OCI-LY3 (cell line): ENCODE results near the gene NLRP13.

ENCODE experiments used
- H2AFZ ChIP-seq: fragments of 200-600, 300-600 bp; shearing (Covaris generic); 2 replicates; pipeline ENCODE4 v1.6.0; 2014; ENCODE audit warnings: antibody characterized with exemption, low read depth, low read length
- H3K27ac ChIP-seq: fragments of 200-600, 300-600 bp; sonication (generic); 2 replicates; pipeline ENCODE4 v1.5.1; 2014; ENCODE audit warnings: mild to moderate bottlenecking, low read length, moderate library complexity, mixed read lengths
- H3K27me3 ChIP-seq: fragments of 200-600, 300-600 bp; sonication (generic); 2 replicates; pipeline ENCODE4 v1.6.1; 2014; ENCODE audit warnings: low read depth, low read length, mixed read lengths
- H3K36me3 ChIP-seq: fragments of 200-600, 300-600 bp; sonication (generic); replicated peaks from 2 replicates; pipeline ENCODE3; 2014; ENCODE audit warnings: low read depth, low read length, mixed read lengths
- H3K4me1 ChIP-seq: fragments of 300-600, 200-600 bp; sonication (generic); 2 replicates; pipeline ENCODE4 v1.6.1; 2014; ENCODE audit warnings: low read length, mixed read lengths
- H3K4me2 ChIP-seq: fragments of 200-600, 300-600 bp; sonication (generic); 2 replicates; pipeline ENCODE4 v1.6.1; 2014; ENCODE audit warnings: low read length, mixed read lengths
- H3K4me3 ChIP-seq: fragments of 300-600, 200-600 bp; sonication (generic); 2 replicates; pipeline ENCODE4 v1.5.1; 2014; ENCODE audit warnings: antibody characterized with exemption, mild to moderate bottlenecking, low read length, moderate library complexity
- H3K79me2 ChIP-seq: fragments of 300-600, 200-600 bp; shearing (Covaris generic); 2 replicates; pipeline ENCODE4 v1.6.1; 2014; ENCODE audit warnings: mild to moderate bottlenecking, low read length, mixed read lengths
- H3K9ac ChIP-seq: fragments of 300-600, 200-600 bp; shearing (Covaris generic); 2 replicates; pipeline ENCODE4 v1.6.0; 2014; ENCODE audit warnings: mild to moderate bottlenecking, low read length, moderate library complexity
- H3K9me3 ChIP-seq: fragments of 200-600, 300-600 bp; shearing (Covaris generic); 2 replicates; pipeline ENCODE4 v1.6.1; 2014; ENCODE audit warnings: low read length, mixed read lengths; ENCODE audit not compliant: insufficient read depth
- H4K20me1 ChIP-seq: fragments of 200-600, 300-600 bp; sonication (generic); 2 replicates; pipeline ENCODE4 v1.6.1; 2016; ENCODE audit warnings: low read length, mixed read lengths; ENCODE audit not compliant: insufficient read depth
- EZH2phosphoT487 ChIP-seq: fragments of 200-600 bp; shearing (Covaris generic); IDR thresholded peaks from 2 replicates; pipeline ENCODE4 v1.6.1; 2018; ENCODE audit warnings: antibody characterized with exemption, mixed run types, low read depth
- TF ChIP-seq, protein P1 (sequence below): fragments of 200-600, 300-600 bp; sonication (generic); IDR thresholded peaks from 2 replicates; pipeline ENCODE4 v1.5.1; 2014; ENCODE audit warnings: antibody characterized with exemption, low read length, low read depth

Gene NLRP13

DNA sequence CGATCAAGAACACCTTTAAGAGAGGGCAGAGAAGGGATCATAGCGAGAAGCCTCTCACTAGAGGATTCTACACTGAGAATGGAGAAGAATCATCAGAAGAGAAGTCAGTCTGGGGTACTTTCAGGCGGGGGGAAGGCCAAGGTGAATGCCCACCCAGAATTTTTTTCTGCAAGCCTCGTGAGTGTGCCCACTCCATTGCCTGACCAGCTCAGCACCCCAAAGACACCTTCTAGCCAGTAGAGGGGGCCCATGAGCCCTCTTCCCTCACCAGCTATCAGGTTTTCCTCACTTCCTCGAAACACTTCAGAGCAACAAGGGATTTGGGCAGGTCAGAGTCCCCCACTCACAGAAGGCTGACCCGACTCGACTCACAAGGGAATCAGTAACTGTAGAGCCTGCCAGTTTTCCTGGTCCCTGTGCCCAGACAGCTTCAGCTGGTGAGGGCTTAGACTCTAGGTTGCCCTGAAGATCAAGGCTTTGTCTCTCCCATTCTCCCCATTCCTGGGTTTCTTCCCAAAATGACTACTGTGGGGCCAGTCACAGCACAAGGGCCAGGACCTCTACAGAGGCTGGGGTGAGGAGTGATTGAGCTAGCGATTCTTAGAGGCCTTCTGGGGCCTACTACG lies 18.4 kb downstream of the NLRP13 start:
- Histone ChIP-seq H3K9ac (no peak overlapping the region), H3K9me3 (no peaks in the 10 kb centered on the region; the same call in 1 of the 2 replicates), H3K27me3 (0 out of 2 replicates have a peak, but pooled peaks cover 2% of the 10 kb centered on the region)

DNA sequence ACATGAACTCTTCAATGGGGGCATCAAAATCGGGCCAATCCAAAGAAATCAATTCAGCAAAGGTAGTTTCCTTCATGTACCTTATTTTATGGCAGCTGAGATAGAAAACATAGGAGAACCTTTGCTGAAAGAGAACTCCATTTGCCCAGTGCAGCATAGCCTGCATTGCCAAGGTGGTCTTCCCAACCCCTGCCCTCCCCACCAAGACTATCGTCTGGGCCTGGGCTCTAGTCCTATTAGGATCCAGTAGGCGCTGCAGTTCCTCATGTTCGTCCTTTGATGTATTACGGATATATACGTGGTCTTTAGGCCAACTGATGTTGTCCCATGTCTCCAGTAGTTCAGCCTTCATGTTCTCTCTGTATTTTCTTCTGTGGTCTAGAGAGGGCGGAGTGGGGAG lies 19.2 kb downstream of the NLRP13 start:
- H3K79me2 ChIP-seq, result no peaks in the 10 kb centered on the region
- H3K9ac ChIP-seq, result no peak overlapping the region
- H3K9me3 ChIP-seq, result peaks cover 4% of the 10 kb centered on the region; the same call in 1 of the 2 replicates
- H3K27ac ChIP-seq, result no peak overlapping the region
- no peaks in the 10 kb centered on the region for H3K4me1 ChIP-seq
- H3K4me3 ChIP-seq, result no peak overlapping the region
- H3K36me3 ChIP-seq, result no peaks in the 10 kb centered on the region
- TF ChIP-seq EZH2phosphoT487, result no peak
- TF ChIP-seq, protein P1, sequence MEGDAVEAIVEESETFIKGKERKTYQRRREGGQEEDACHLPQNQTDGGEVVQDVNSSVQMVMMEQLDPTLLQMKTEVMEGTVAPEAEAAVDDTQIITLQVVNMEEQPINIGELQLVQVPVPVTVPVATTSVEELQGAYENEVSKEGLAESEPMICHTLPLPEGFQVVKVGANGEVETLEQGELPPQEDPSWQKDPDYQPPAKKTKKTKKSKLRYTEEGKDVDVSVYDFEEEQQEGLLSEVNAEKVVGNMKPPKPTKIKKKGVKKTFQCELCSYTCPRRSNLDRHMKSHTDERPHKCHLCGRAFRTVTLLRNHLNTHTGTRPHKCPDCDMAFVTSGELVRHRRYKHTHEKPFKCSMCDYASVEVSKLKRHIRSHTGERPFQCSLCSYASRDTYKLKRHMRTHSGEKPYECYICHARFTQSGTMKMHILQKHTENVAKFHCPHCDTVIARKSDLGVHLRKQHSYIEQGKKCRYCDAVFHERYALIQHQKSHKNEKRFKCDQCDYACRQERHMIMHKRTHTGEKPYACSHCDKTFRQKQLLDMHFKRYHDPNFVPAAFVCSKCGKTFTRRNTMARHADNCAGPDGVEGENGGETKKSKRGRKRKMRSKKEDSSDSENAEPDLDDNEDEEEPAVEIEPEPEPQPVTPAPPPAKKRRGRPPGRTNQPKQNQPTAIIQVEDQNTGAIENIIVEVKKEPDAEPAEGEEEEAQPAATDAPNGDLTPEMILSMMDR, result no peak
- no peaks in the 10 kb centered on the region for H4K20me1 ChIP-seq
- H3K4me2 ChIP-seq, result no peak overlapping the region
- H2AFZ ChIP-seq, result no peak overlapping the region
- 0 out of 2 replicates have a peak, but pooled peaks cover 2% of the 10 kb centered on the region for H3K27me3 ChIP-seq

More for the DNA sequence above, 18.4 kb downstream of the NLRP13 start:
- H3K4me3 ChIP-seq, result no peak overlapping the region
- H4K20me1 ChIP-seq, result no peaks in the 10 kb centered on the region
- no peak overlapping the region for H3K4me2 ChIP-seq
- no peaks in the 10 kb centered on the region for H3K4me1 ChIP-seq
- H3K36me3 ChIP-seq, result no peaks in the 10 kb centered on the region
- no peak overlapping the region for H3K27ac ChIP-seq
- H3K79me2 ChIP-seq, result no peaks in the 10 kb centered on the region
- TF ChIP-seq, protein P1, result peak; percentile 64
- no peak for TF ChIP-seq EZH2phosphoT487
- H2AFZ ChIP-seq, result no peak overlapping the region

DNA sequence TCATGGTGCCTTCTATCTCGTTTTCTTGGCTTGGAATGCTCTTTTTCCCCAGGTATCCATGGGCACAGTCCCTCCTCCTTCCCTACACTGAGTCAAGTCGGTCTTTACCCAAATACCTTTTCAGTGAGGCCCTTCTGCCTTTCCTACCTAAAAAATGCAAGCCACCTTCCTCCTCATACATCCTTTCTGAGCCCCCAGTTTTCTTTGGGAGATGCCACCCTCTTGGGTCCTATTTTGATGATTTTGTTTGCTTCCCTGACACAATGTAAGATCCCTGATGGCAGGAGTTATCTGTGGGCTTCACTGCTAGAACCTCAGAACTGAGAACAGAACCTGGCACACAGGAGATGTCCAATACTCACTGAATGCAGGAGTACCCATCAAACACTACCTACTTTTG lies 22.3 kb downstream of the NLRP13 start:
- Histone ChIP-seq H3K27me3 (no peaks in the 10 kb centered on the region), H3K79me2 (no peaks in the 10 kb centered on the region), H3K4me1 (no peaks in the 10 kb centered on the region), H4K20me1 (no peaks in the 10 kb centered on the region), H3K36me3 (no peaks in the 10 kb centered on the region), H3K9ac (no peak overlapping the region), H3K27ac (no peak overlapping the region), H3K9me3 (peaks cover 4% of the 10 kb centered on the region; the same call in 1 of the 2 replicates), H2AFZ (no peak overlapping the region), H3K4me3 (no peak overlapping the region), H3K4me2 (no peak overlapping the region)
- TF ChIP-seq, protein P1, result no peak
- TF ChIP-seq EZH2phosphoT487, result no peak

DNA sequence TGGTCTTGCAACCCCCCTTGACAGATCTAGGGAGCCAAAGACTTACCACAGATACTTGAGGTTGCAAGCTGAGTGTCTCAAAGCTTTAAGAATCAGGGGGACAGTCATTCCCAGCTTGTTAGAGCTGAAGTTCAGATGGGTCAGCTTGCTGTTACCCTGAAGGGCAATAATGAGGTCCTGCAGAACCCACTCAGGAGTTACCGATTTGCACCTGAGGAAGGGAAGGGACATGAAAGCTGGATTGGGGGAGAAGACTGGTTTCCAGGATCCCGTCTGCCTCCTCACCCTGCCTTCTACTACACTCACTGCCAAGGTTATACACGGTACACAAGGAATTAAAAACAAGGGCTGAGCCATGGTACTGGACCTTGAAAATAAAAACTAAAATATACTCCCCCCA lies 24.4 kb downstream of the NLRP13 start:
- Histone ChIP-seq H3K4me1 (no peaks in the 10 kb centered on the region), H3K27me3 (no peaks in the 10 kb centered on the region), H3K79me2 (no peaks in the 10 kb centered on the region), H3K27ac (no peak overlapping the region), H3K9me3 (0 out of 2 replicates have a peak, but pooled peaks cover 4% of the 10 kb centered on the region), H3K4me3 (no peak overlapping the region), H2AFZ (no peak overlapping the region), H3K9ac (no peak overlapping the region), H3K4me2 (no peak overlapping the region), H3K36me3 (no peaks in the 10 kb centered on the region), H4K20me1 (no peaks in the 10 kb centered on the region)
- TF ChIP-seq, protein P1, result no peak
- no peak for TF ChIP-seq EZH2phosphoT487
